HepG2 (cell line): Measurements from ENCODE around the gene CLCN1. TPM values are rescaled to one million over a fixed set of nuclear protein-coding genes. Genes with fewer than 3 reads are reported as not detected.
A peak's percentile ranks its signal among the peaks of the same experiment; 100 is the strongest.

Experiments
- ATAC-seq: fragments of 200-7000 bp; cut with Tn5 transposase; 3 replicates; pipeline ENCODE4 v1.9.1; 2020; ENCODE audit warnings: mild to moderate bottlenecking, moderate library complexity
- BruUV-seq: library from RNA; stranded (reverse); fragments of 400-500 nt; replicated peaks from 2 replicates; lab custom pipeline; 2021; lab: Mats Ljungman, UMichigan
- CTCF ChIA-PET: fragments of 300-600 bp; formaldehyde crosslinking; extraction: SDS; loops from one replicate; lab custom pipeline; 2021; ENCODE audit warnings: low total read pairs, inconsistent platforms, low intra/inter-chr PET ratio; lab: Yijun Ruan, JAX
- POLR2A ChIA-PET: fragments of 350-600 bp; sonication (Branson Sonifier 250); formaldehyde crosslinking; loops from one replicate; lab custom pipeline; 2020; ENCODE audit warnings: antibody characterized with exemption, inconsistent platforms; lab: Yijun Ruan, JAX
- DNase-seq: peaks from one replicate; pipeline ENCODE4 v3.0.0-alpha.2; 2015; ENCODE audit warnings: low spot score
- FAIRE-seq: peaks from 3 replicates; lab custom pipeline; 2011; peaks lifted over from hg19 to GRCh38; lab: Jason Lieb, UNC
- H2AFZ ChIP-seq: one replicate; pipeline ENCODE4 v1.6.1; 2011; ENCODE audit warnings: low read length, inconsistent platforms
- H3K27ac ChIP-seq: fragments of 300-600 bp; 3 replicates; pipeline ENCODE4 v1.8.0; 2011; ENCODE audit warnings: mixed run types, mild to moderate bottlenecking, mixed read lengths, low read length, inconsistent platforms; ENCODE audit not compliant: insufficient read depth; ENCODE audit errors: extremely low read length
- H3K27me3 ChIP-seq, 2 experiments: fragments of 200-600 bp in 1 of 2; 2 replicates in 1 of 2; 3 replicates in 1 of 2; pipeline versions ENCODE4 v1.6.0 to v1.8.0; 2011; ENCODE audit warnings: low read length in 2 of 2, mild to moderate bottlenecking in 2 of 2, moderate library complexity in 2 of 2, inconsistent platforms in 1 of 2; ENCODE audit not compliant: insufficient read depth in 2 of 2, control insufficient read depth in 1 of 2
- H3K36me3 ChIP-seq, 2 experiments: fragments of 200-600 bp in 1 of 2; replicated peaks in 1 of 2; 2 replicates in 1 of 2; 3 replicates in 1 of 2; pipeline versions ENCODE4 v1.5.1 to v1.8.0; 2011; ENCODE audit warnings: low read length in 2 of 2, inconsistent platforms in 1 of 2; ENCODE audit not compliant: insufficient read depth in 2 of 2, control insufficient read depth in 1 of 2
- H3K4me1 ChIP-seq: 2 replicates; pipeline ENCODE4 v1.5.1; 2012; ENCODE audit warnings: low read length, inconsistent platforms; ENCODE audit not compliant: insufficient read depth
- H3K4me2 ChIP-seq: 2 replicates; pipeline ENCODE4 v1.6.0; 2011; ENCODE audit warnings: low read depth, low read length, inconsistent platforms
- H3K4me3 ChIP-seq, 3 experiments: fragments of 200-600 bp in 1 of 3; sonication (generic), shearing (Covaris generic) in 1 of 3; replicated peaks in 1 of 3; 2 replicates each; pipeline ENCODE4 v1.5.1; 2011 to 2016; ENCODE audit warnings: low read length in 3 of 3, inconsistent platforms in 2 of 3, low read depth in 2 of 3, mild to moderate bottlenecking in 2 of 3, control low read depth in 1 of 3, mixed read lengths in 1 of 3; ENCODE audit not compliant: insufficient read depth in 1 of 3
- H3K79me2 ChIP-seq: one replicate; pipeline ENCODE4 v1.6.1; 2011; ENCODE audit warnings: low read length, inconsistent platforms; ENCODE audit not compliant: insufficient read depth
- H3K9ac ChIP-seq: 2 replicates; pipeline ENCODE4 v1.6.0; 2011; ENCODE audit warnings: mild to moderate bottlenecking, low read depth, low read length, inconsistent platforms; ENCODE audit not compliant: insufficient read depth
- H3K9me3 ChIP-seq: 2 replicates; pipeline ENCODE4 v1.5.1; 2012; ENCODE audit warnings: mild to moderate bottlenecking, low read length
- H4K20me1 ChIP-seq: 2 replicates; pipeline ENCODE4 v1.6.0; 2011; ENCODE audit warnings: inconsistent platforms, mild to moderate bottlenecking, low read length, moderate library complexity; ENCODE audit not compliant: insufficient read depth
- CC2D1A ChIP-seq: sonication (generic); formaldehyde crosslinking; IDR thresholded peaks from 2 replicates; pipeline ENCODE4 v1.8.1; 2023; ENCODE audit warnings: mild to moderate bottlenecking, missing genetic modification reagents
- CHD2 ChIP-seq: IDR thresholded peaks from 2 replicates; pipeline ENCODE4 v1.6.1; 2011; ENCODE audit warnings: low read depth, low read length, improper control_type of control experiment
- CTCF ChIP-seq: sonication (generic); formaldehyde crosslinking; IDR thresholded peaks from 2 replicates; pipeline ENCODE4 v1.5.0; 2020; ENCODE audit warnings: mild to moderate bottlenecking, missing genetic modification reagents, moderate library complexity
- GTF2F1 ChIP-seq: fragments of 150-350 bp; IDR thresholded peaks from 2 replicates; pipeline ENCODE4 v1.6.1; 2014; ENCODE audit warnings: low read length
- GZF1 ChIP-seq: sonication (generic); formaldehyde crosslinking; IDR thresholded peaks from 2 replicates; pipeline ENCODE4 v1.5.1; 2020; ENCODE audit warnings: mild to moderate bottlenecking, missing genetic modification reagents
- HDAC1 ChIP-seq: sonication (generic); formaldehyde crosslinking; IDR thresholded peaks from 2 replicates; pipeline ENCODE4 v1.5.1; 2020; ENCODE audit warnings: mild to moderate bottlenecking, missing genetic modification reagents
- HMGXB4 ChIP-seq, 2 experiments: sonication (generic) in 1 of 2; formaldehyde crosslinking in 1 of 2; IDR thresholded peaks; 2 replicates each; pipeline versions ENCODE4 v1.4.0 to v1.6.1; 2018 to 2020; ENCODE audit warnings: missing genetic modification reagents in 2 of 2, borderline replicate concordance in 1 of 2, low read depth in 1 of 2, mild to moderate bottlenecking in 1 of 2, missing biosample characterization in 1 of 2
- HNF1B ChIP-seq: sonication (generic); formaldehyde crosslinking; IDR thresholded peaks from 2 replicates; pipeline ENCODE4 v1.5.1; 2020; ENCODE audit warnings: mild to moderate bottlenecking, moderate library complexity, missing genetic modification reagents
- HNRNPK ChIP-seq: fragments of 200-400 bp; formaldehyde crosslinking; IDR thresholded peaks from 2 replicates; pipeline ENCODE4 v1.6.1; 2018; ENCODE audit warnings: low read length, low read depth, moderate library complexity, mild to moderate bottlenecking; ENCODE audit not compliant: poor library complexity, severe bottlenecking
- KAT7 ChIP-seq: IDR thresholded peaks from 2 replicates; pipeline ENCODE4 v1.6.1; 2018; ENCODE audit warnings: borderline replicate concordance, missing compliant biosample characterization
- MXI1 ChIP-seq: IDR thresholded peaks from 3 replicates; pipeline ENCODE4 v1.6.1; 2012; ENCODE audit warnings: low read depth, low read length, inconsistent platforms, borderline replicate concordance
- NFATC3 ChIP-seq: sonication (generic); formaldehyde crosslinking; IDR thresholded peaks from 2 replicates; pipeline ENCODE4 v1.5.1; 2020; ENCODE audit warnings: mild to moderate bottlenecking, missing genetic modification reagents
- TCF7L2 ChIP-seq: IDR thresholded peaks from 2 replicates; pipeline ENCODE4 v1.6.1; 2011; ENCODE audit warnings: mild to moderate bottlenecking, low read depth, low read length, moderate library complexity
- ZBTB38 ChIP-seq: sonication (generic); formaldehyde crosslinking; IDR thresholded peaks from 2 replicates; pipeline ENCODE4 v1.5.1; 2020; ENCODE audit warnings: mild to moderate bottlenecking, missing genetic modification reagents
- ZFYVE20 ChIP-seq: sonication (generic); formaldehyde crosslinking; IDR thresholded peaks from 2 replicates; pipeline ENCODE4 v1.8.0; 2023; ENCODE audit warnings: low read depth, mild to moderate bottlenecking, moderate library complexity, missing genetic modification reagents, borderline replicate concordance
- ZNF367 ChIP-seq: sonication (generic); formaldehyde crosslinking; IDR thresholded peaks from 2 replicates; pipeline ENCODE4 v1.4.0; 2020; ENCODE audit warnings: missing genetic modification reagents, borderline replicate concordance
- ZNF839 ChIP-seq: sonication (generic); formaldehyde crosslinking; IDR thresholded peaks from 2 replicates; pipeline ENCODE4 v1.4.0; 2020; ENCODE audit warnings: missing genetic modification reagents, mild to moderate bottlenecking, borderline replicate concordance
- WGBS: methylation state at CpG from one replicate; pipeline ENCODE4 v1.1.6; 2017; ENCODE audit warnings: low lambda C conversion rate; 5-methylcytosine and 5-hydroxymethylcytosine counted together
- in situ Hi-C: cut with HindIII; loops from 2 replicates; pipeline ENCODE4 v1.10.0; 2017; ENCODE audit warnings: low pct_unique_long_range_greater_than_20kb; ENCODE audit not compliant: extremely low pct_ligation_motif_present
- intact Hi-C: fragments of 100-400 bp; cut with micrococcal nuclease; formaldehyde crosslinking; loops from one replicate; pipeline ENCODE4 v1.10.0; 2022; ENCODE audit not compliant: unreplicated experiment
- polyA plus RNA-seq, 8 experiments: library from polyadenylated mRNA; depleted of rRNA in 3 of 8; stranded (reverse) in 7 of 8; unstranded in 1 of 8; fragments of >200 nt; fragmentation: Illumina TruSeq in 4 of 8; extraction: Trizol in 4 of 8; gene quantifications; 2 replicates each; pipeline versions ENCODE4 v1.2.1 to v1.2.3, GENCODE V29; 2011 to 2016; ENCODE audit warnings: low read depth in 4 of 8, missing spikeins in 1 of 8, mixed read lengths in 1 of 8; ENCODE audit not compliant: insufficient read depth in 1 of 8
- total RNA-seq, 5 experiments: library from RNA; depleted of rRNA; stranded (reverse); fragments of >200 nt; fragmentation: Illumina TruSeq; extraction: Trizol; gene quantifications; 2 replicates each; pipeline ENCODE4 v1.2.3, GENCODE V29; 2016; ENCODE audit warnings: low read depth in 1 of 5
- TF ChIP-seq, protein P1 (sequence below): IDR thresholded peaks from 2 replicates; pipeline ENCODE4 v1.6.1; 2016; ENCODE audit warnings: missing biosample characterization, missing genetic modification reagents, low read depth

Gene CLCN1
- total and polyA plus RNA-seq, 2 of the 13 experiments (the other 11 are each of a cell fraction or from before 2014, with no cell fraction given): 0.01 TPM; not detected in 1

DNA sequence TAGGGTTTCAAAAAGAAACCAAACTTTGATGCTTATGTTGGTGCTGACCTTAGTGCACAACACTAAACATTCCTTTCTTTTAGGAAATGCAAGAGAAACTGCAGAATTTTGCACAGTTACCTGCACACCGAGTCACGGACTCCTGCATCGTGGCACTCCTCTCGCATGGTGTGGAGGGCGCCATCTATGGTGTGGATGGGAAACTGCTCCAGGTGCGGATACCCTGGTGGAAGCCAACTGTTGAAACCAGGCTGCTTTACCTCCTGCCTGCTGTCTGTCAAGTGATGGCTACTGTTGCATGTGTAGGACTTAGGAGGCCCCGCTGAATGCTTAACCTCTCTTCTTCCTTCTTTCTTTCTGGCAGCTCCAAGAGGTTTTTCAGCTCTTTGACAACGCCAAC lies 16.1 kb upstream of the CLCN1 start:
- Histone ChIP-seq H3K9me3 (no peaks in the 10 kb centered on the region), H2AFZ (no peak overlapping the region), H3K36me3 (peaks cover 28 to 83% of the 10 kb centered on the region in 2 experiments), H3K4me3 (no peak overlapping the region), H3K4me1 (no peaks in the 10 kb centered on the region), H3K27me3 (no peaks in the 10 kb centered on the region), H3K27ac (no peak overlapping the region), H3K79me2 (no peaks in the 10 kb centered on the region), H3K4me2 (no peak overlapping the region), H3K9ac (no peak overlapping the region), H4K20me1 (no peaks in the 10 kb centered on the region)
- in situ Hi-C loops: loop anchor here (5.0 kb wide), 1 partner anchor 58 kb away; no protein-coding TSS in a partner anchor
- 76% methylated on average over 7 of the region's 8 CpGs for WGBS
- FAIRE-seq (peak; percentile 23), ATAC-seq (peak; percentile 98), DNase-seq (peak; percentile 36)
- no TSS peak for BruUV-seq
- POLR2A ChIA-PET: interaction anchor here (1.2 kb wide), 1 partner anchor 12 kb away, joined by 3 read pairs; the partner anchor contains the start of gene CASP2
- intact Hi-C loops: loop anchor here (1.0 to 10.0 kb wide), 2 partner anchors 60 to 295 kb away; no protein-coding TSS in a partner anchor
- CTCF ChIA-PET: interaction anchor here (0.9 to 2.1 kb wide), 3 partner anchors 59 to 117 kb away, joined by 3 to 14 read pairs (median 4); no protein-coding TSS in a partner anchor
- TF ChIP-seq ZNF839: no peak
- no peak for TF ChIP-seq GTF2F1
- TF ChIP-seq ZFYVE20 (CRISPR knock-in tag): no peak
- TF ChIP-seq ZBTB38: peak; percentile 96
- TF ChIP-seq GZF1 (CRISPR knock-in tag): no peak
- TF ChIP-seq, protein P1, sequence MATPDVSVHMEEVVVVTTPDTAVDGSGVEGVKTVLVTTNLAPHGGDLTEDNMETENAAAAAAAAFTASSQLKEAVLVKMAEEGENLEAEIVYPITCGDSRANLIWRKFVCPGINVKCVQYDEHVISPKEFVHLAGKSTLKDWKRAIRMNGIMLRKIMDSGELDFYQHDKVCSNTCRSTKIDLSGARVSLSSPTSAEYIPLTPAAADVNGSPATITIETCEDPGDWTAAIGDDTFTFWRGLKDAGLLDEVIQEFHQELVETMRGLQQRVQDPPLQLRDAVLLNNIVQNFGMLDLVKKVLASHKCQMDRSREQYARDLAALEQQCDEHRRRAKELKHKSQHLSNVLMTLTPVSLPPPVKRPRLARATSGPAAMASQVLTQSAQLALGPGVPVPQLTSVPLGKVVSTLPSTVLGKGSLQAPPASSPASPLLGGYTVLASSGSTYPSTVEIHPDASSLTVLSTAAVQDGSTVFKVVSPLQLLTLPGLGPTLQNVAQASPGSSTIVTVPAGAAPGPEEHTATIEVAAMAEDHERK (CRISPR knock-in tag): no peak
- TF ChIP-seq NFATC3 (CRISPR knock-in tag): no peak
- 0 out of 2 replicates have a peak, but pooled peaks have one; percentile 38 for TF ChIP-seq HNF1B (CRISPR knock-in tag)
- no peak for TF ChIP-seq ZNF367 (CRISPR knock-in tag)
- no peak for TF ChIP-seq CHD2
- TF ChIP-seq MXI1: no peak
- TF ChIP-seq KAT7 (CRISPR knock-in tag): no peak
- TF ChIP-seq CC2D1A (CRISPR knock-in tag): no peak
- TF ChIP-seq HMGXB4 (CRISPR knock-in tag; IDR thresholded peaks at IDR 0.05; ENCODE audit: borderline replicate concordance in 1 of 2, low read depth in 1 of 2): 0 out of 4 replicates have a peak, but pooled peaks of 1 of the 2 experiments have one; percentile 48
- peak; percentile 73 for TF ChIP-seq CTCF
- TF ChIP-seq HNRNPK: no peak
- TF ChIP-seq TCF7L2: no peak
- no peak for TF ChIP-seq HDAC1 (CRISPR knock-in tag)
